ENCODE results near the gene FAIM2. TPM values are rescaled to one million over a fixed set of nuclear protein-coding genes. Genes with fewer than 3 reads are reported as not detected.

FAIM2 gene
- total RNA-seq, 1 experiment from 2014 or later = 0.22 TPM

- TF ChIP-seq ARID4B (CRISPR knock-in tag; IDR thresholded peaks at IDR 0.05; ENCODE audit: borderline replicate concordance) (peak; percentile 63; the same call in 1 of the 2 replicates), SMAD3 (CRISPR knock-in tag; IDR thresholded peaks at IDR 0.05; ENCODE audit: borderline replicate concordance) (0 out of 2 replicates have a peak, but pooled peaks have one; percentile 51), GTF2I (CRISPR knock-in tag; conservative IDR thresholded peaks at IDR 0.05) (no peak), IRF2 (CRISPR knock-in tag; IDR thresholded peaks at IDR 0.05; ENCODE audit: borderline replicate concordance, low read depth) (no peak), AR (CRISPR knock-in tag; IDR thresholded peaks at IDR 0.05) (no peak), FOXK1 (CRISPR knock-in tag; IDR thresholded peaks at IDR 0.05) (no peak), ZMAT4 (CRISPR knock-in tag; IDR thresholded peaks at IDR 0.05) (no peak), NFYB (CRISPR knock-in tag; conservative IDR thresholded peaks at IDR 0.05; ENCODE audit: low read depth) (no peak), FOXP1 (CRISPR knock-in tag; IDR thresholded peaks at IDR 0.05; ENCODE audit: borderline replicate concordance) (no peak), ZNF317 (CRISPR knock-in tag; IDR thresholded peaks at IDR 0.05; ENCODE audit: borderline replicate concordance, low read depth) (no peak), SOX15 (CRISPR knock-in tag; IDR thresholded peaks at IDR 0.05) (no peak), OVOL2 (CRISPR knock-in tag; IDR thresholded peaks at IDR 0.05; ENCODE audit: borderline replicate concordance) (no peak), ERG (CRISPR knock-in tag; IDR thresholded peaks at IDR 0.05) (no peak), CDX4 (CRISPR knock-in tag; IDR thresholded peaks at IDR 0.05; ENCODE audit: borderline replicate concordance) (no peak)
Measured at GRCh38 chr12:49909826-49910225, 6.1 kb upstream of the FAIM2 start (continued).

GRCh38 chr12:49909356-49909755, 5.7 kb upstream of the FAIM2 start:
- Mint-ChIP-seq H3K27ac (no peak overlapping the region), H3K27me3 (ENCODE audit: low read depth) (peaks cover 27% of the 10 kb centered on the region), H3K4me3 (no peak overlapping the region), H3K4me1 (peaks cover 35% of the 10 kb centered on the region), H3K36me3 (no peaks in the 10 kb centered on the region), H3K9me3 (no peaks in the 10 kb centered on the region)
- POLR2A ChIA-PET = no interaction called here
- no peak for DNase-seq (ENCODE audit: low spot score)
- ATAC-seq = peak; percentile 6; the same call in 1 of the 2 replicates
- CTCF ChIA-PET = interaction anchor here (0.7 to 2.2 kb wide), 11 partner anchors 9 to 70 kb away, joined by 3 to 28 read pairs (median 4); partner anchors contain the start of gene BCDIN3D
- TF ChIP-seq NFATC4 (CRISPR knock-in tag; IDR thresholded peaks at IDR 0.05) = no peak
- no peak for TF ChIP-seq E2F4 (CRISPR knock-in tag; IDR thresholded peaks at IDR 0.05; ENCODE audit: borderline replicate concordance, low read depth)
- no peak for TF ChIP-seq ATF3 (CRISPR knock-in tag; conservative IDR thresholded peaks at IDR 0.05)
- TF ChIP-seq MLX (CRISPR knock-in tag; IDR thresholded peaks at IDR 0.05) = no peak
- no peak for TF ChIP-seq HMGXB4 (CRISPR knock-in tag; IDR thresholded peaks at IDR 0.05)
- TF ChIP-seq GRHL2 (CRISPR knock-in tag; IDR thresholded peaks at IDR 0.05; ENCODE audit: insufficient replicate concordance, severe bottlenecking) = no peak
- TF ChIP-seq GTF2I (CRISPR knock-in tag; conservative IDR thresholded peaks at IDR 0.05) = no peak
